A549 (cell line): ENCODE data around the gene CC2D2A. TPM values are rescaled to one million over a fixed set of nuclear protein-coding genes. Genes with fewer than 3 reads are reported as not detected.

Source experiments
- ATAC-seq, 2 experiments: fragments of 200-7000 bp in 1 of 2; fragments of >200 bp in 1 of 2; cut with Nextera tagmentation in 1 of 2; cut with Tn5 transposase in 1 of 2; 3 replicates each; pipeline versions ENCODE4 v1.8.0 to v1.9.1; 2018 to 2020; ENCODE audit warnings: mild to moderate bottlenecking in 1 of 2, moderate library complexity in 1 of 2
- CTCF ChIA-PET: fragments of 300-600 bp; sonication (Branson Sonifier 250); formaldehyde crosslinking; extraction: SDS; loops from one replicate; lab custom pipeline; 2021; ENCODE audit warnings: antibody characterized with exemption, inconsistent platforms; lab: Yijun Ruan, JAX
- POLR2A ChIA-PET: fragments of 350-600 bp; formaldehyde crosslinking; extraction: SDS; loops from one replicate; lab custom pipeline; 2021; ENCODE audit warnings: antibody characterized with exemption, inconsistent platforms; lab: Yijun Ruan, JAX
- DNase-seq, 2 experiments: peaks; one replicate each; pipeline versions ENCODE4 v3.0.0 to v3.0.0-alpha.2; 2011 to 2016; ENCODE audit warnings: low read depth in 1 of 2, low spot score in 1 of 2
- FAIRE-seq: peaks from 2 replicates; lab custom pipeline; 2011; peaks lifted over from hg19 to GRCh38; lab: Jason Lieb, UNC
- H3K27ac ChIP-seq, 2 experiments: fragments of >200 bp; sonication (Bioruptor Twin); formaldehyde crosslinking; 3 replicates each; pipeline ENCODE4 v1.5.1; 2016 to 2017
- H3K4me1 ChIP-seq: fragments of >200 bp; sonication (Bioruptor Twin); formaldehyde crosslinking; 3 replicates; pipeline ENCODE4 v1.6.1; 2016
- H3K4me2 ChIP-seq: fragments of >200 bp; sonication (Bioruptor Twin); formaldehyde crosslinking; 3 replicates; pipeline ENCODE4 v1.6.1; 2016
- H3K4me3 ChIP-seq: fragments of >200 bp; sonication (Bioruptor Twin); formaldehyde crosslinking; 3 replicates; pipeline ENCODE4 v1.5.1; 2016
- H3K9me3 ChIP-seq: fragments of >200 bp; sonication (Bioruptor Twin); formaldehyde crosslinking; 3 replicates; pipeline ENCODE4 v1.6.1; 2016
- HOXB5 ChIP-seq: fragments of 250-450 bp; sonication (Bioruptor Pico); IDR thresholded peaks from 2 replicates; pipeline ENCODE4 v1.5.0; 2020; ENCODE audit warnings: mild to moderate bottlenecking, moderate library complexity
- JUNB ChIP-seq: fragments of >200 bp; sonication (Bioruptor Twin); formaldehyde crosslinking; IDR thresholded peaks from 2 replicates; pipeline ENCODE4 v1.6.1; 2016
- MYC ChIP-seq: IDR thresholded peaks from 2 replicates; pipeline ENCODE4 v1.6.1; 2012; ENCODE audit warnings: mild to moderate bottlenecking, inconsistent platforms, low read length, improper control_type of control experiment, borderline replicate concordance
- RAD21 ChIP-seq, 2 experiments: fragments of >200 bp in 1 of 2; sonication (Bioruptor Twin) in 1 of 2; formaldehyde crosslinking in 1 of 2; IDR thresholded peaks in 1 of 2; conservative IDR thresholded peaks in 1 of 2; 2 replicates in 1 of 2; 3 replicates in 1 of 2; pipeline ENCODE4 v1.6.1; 2012 to 2018; ENCODE audit warnings: inconsistent platforms in 1 of 2
- SMC3 ChIP-seq: fragments of >200 bp; sonication (Bioruptor Twin); formaldehyde crosslinking; IDR thresholded peaks from 3 replicates; pipeline ENCODE4 v1.6.1; 2018; ENCODE audit warnings: inconsistent platforms
- ZFP36 ChIP-seq: fragments of 450-650 bp; IDR thresholded peaks from 2 replicates; pipeline ENCODE4 v1.6.1; 2014; ENCODE audit warnings: borderline replicate concordance; ENCODE audit not compliant: partially characterized antibody
- WGBS: methylation state at CpG from one replicate; pipeline ENCODE4 v1.1.6; 2017; ENCODE audit errors: missing lambda C conversion rate; 5-methylcytosine and 5-hydroxymethylcytosine counted together
- polyA plus RNA-seq, 4 experiments: library from polyadenylated mRNA; depleted of rRNA in 3 of 4; stranded (reverse); fragments of >200 nt; fragmentation: RNase III in 1 of 4; extraction: RNeasy Plus Mini Kit Qiagen cat#74134 plus additional on column Dnase treatment in 1 of 4; gene quantifications; 2 replicates in 3 of 4; 3 replicates in 1 of 4; pipeline ENCODE4 v1.2.3, GENCODE V29; 2011 to 2017
- small RNA-seq, 6 experiments: library from RNA; depleted of rRNA; stranded (forward); fragments of <200 nt; gene quantifications; one replicate each; pipeline ENCODE3, GENCODE V24; 2012
- TF ChIP-seq, protein P1 (sequence below): fragments of >200 bp; sonication (Bioruptor Twin); formaldehyde crosslinking; IDR thresholded peaks from 3 replicates; pipeline ENCODE4 v1.5.1; 2016
- TF ChIP-seq, protein P2 (sequence below): IDR thresholded peaks from 2 replicates; pipeline ENCODE4 v1.6.1; 2012

Gene CC2D2A
- polyA plus RNA-seq, 2 of the 4 experiments (the other 2 are of a cell fraction): 10.7 to 18.8 TPM

- TF ChIP-seq JUNB: no peak
- TF ChIP-seq, all 56 proteins: peak for 0
Observed at GRCh38 chr4:15648600-15648999, 178.9 kb downstream of the CC2D2A start (continued).

DNA sequence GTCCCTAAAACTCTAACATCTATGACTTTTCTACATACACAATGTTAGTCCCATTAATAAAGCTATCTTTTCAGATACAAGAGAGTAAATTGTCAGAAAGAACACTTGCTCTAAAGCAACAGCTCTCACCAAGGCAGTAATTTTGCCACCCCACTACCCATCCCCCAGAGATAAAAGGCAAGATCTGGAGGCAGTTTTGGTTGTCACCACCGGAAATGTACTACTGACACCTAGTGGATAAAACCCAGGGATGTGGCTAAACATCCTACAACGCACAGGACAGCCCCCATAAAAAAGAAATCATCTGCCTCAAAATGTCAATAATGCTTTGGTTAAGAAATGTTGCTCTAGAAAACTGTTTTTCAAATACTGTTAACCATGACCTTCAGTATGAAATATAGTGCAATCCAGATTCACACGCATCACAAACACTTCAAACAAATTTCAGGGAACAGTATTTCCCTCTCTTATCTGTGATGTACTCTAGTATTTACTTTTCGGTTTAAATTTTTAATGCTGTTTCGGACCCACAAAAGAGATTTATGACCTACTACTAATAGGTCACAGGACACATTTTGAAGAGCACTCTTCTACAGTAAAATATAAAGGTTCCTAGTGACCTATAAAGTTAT is 180.3 kb downstream of the CC2D2A start:
- Histone ChIP-seq H3K9me3 (no peaks in the 10 kb centered on the region), H3K27ac (peak overlapping the region in 1 of 2 experiments; percentile 50; a peak in 1 of 6 replicates), H3K4me2 (peak overlapping the region; percentile 37), H3K4me3 (no peak overlapping the region), H3K4me1 (peaks cover 29% of the 10 kb centered on the region; the same call in 2 of the 3 replicates)
- 13% methylated on average over 5 of the region's 5 CpGs for WGBS
- no peak for FAIRE-seq
- TF ChIP-seq, protein P1, sequence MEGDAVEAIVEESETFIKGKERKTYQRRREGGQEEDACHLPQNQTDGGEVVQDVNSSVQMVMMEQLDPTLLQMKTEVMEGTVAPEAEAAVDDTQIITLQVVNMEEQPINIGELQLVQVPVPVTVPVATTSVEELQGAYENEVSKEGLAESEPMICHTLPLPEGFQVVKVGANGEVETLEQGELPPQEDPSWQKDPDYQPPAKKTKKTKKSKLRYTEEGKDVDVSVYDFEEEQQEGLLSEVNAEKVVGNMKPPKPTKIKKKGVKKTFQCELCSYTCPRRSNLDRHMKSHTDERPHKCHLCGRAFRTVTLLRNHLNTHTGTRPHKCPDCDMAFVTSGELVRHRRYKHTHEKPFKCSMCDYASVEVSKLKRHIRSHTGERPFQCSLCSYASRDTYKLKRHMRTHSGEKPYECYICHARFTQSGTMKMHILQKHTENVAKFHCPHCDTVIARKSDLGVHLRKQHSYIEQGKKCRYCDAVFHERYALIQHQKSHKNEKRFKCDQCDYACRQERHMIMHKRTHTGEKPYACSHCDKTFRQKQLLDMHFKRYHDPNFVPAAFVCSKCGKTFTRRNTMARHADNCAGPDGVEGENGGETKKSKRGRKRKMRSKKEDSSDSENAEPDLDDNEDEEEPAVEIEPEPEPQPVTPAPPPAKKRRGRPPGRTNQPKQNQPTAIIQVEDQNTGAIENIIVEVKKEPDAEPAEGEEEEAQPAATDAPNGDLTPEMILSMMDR: peak; percentile 69
- no peak for TF ChIP-seq MYC
- TF ChIP-seq HOXB5 (CRISPR knock-in tag): no peak
- TF ChIP-seq, protein P2, sequence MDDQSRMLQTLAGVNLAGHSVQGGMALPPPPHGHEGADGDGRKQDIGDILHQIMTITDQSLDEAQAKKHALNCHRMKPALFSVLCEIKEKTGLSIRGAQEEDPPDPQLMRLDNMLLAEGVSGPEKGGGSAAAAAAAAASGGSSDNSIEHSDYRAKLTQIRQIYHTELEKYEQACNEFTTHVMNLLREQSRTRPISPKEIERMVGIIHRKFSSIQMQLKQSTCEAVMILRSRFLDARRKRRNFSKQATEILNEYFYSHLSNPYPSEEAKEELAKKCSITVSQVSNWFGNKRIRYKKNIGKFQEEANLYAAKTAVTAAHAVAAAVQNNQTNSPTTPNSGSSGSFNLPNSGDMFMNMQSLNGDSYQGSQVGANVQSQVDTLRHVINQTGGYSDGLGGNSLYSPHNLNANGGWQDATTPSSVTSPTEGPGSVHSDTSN: no peak
- TF ChIP-seq ZFP36: no peak
- TF ChIP-seq SMC3: peak; percentile 56
- TF ChIP-seq RAD21 (conservative IDR thresholded peaks at IDR 0.05 in 1 of 2, IDR thresholded peaks at IDR 0.05 in 1 of 2): peak; percentile 64 to 66
- peak; percentile 58 to 72; a peak in 3 of 6 replicates for ATAC-seq
- ChIA-PET CTCF (interaction anchor here (0.7 to 2.9 kb wide), 7 partner anchors 9 to 1291 kb away, joined by 3 to 16 read pairs (median 3); no protein-coding TSS in a partner anchor), POLR2A (no interaction called here)
- DNase-seq: peak; percentile 33 to 65

Small RNA genes lying within 50 kb of the gene (small RNA-seq; reads per million reads assigned to genes)
- 0 reads per million in 6 experiments for gene AC007016.1

Other genes starting within 250 kb of the CC2D2A start
- gene C1QTNF7, start 41.8 kb upstream of the CC2D2A start, polyA plus RNA-seq (2011; rRNA removed): not detected in 2 replicates
- gene C1QTNF7, start 41.8 kb upstream of the CC2D2A start, polyA plus RNA-seq (2017; fragmentation: RNase III; extraction: RNeasy Plus Mini Kit Qiagen cat#74134 plus additional on column Dnase treatment): not detected in 3 replicates
- gene FBXL5, start 185.5 kb downstream of the CC2D2A start, polyA plus RNA-seq (2011; rRNA removed): 33.0 and 45.4 TPM in 2 replicates
- gene FBXL5, start 185.5 kb downstream of the CC2D2A start, polyA plus RNA-seq (2017; fragmentation: RNase III; extraction: RNeasy Plus Mini Kit Qiagen cat#74134 plus additional on column Dnase treatment): 44.2 to 46.7 TPM (median 44.2 TPM) in 3 replicates
- gene FAM200B, start 211.9 kb downstream of the CC2D2A start, polyA plus RNA-seq (2011; rRNA removed): 32.7 and 40.8 TPM in 2 replicates
- 40.9 to 41.9 TPM (median 41.6 TPM) in 3 replicates for gene FAM200B, start 211.9 kb downstream of the CC2D2A start, polyA plus RNA-seq (2017; fragmentation: RNase III; extraction: RNeasy Plus Mini Kit Qiagen cat#74134 plus additional on column Dnase treatment)
- gene BST1, start 233.2 kb downstream of the CC2D2A start, polyA plus RNA-seq (2011; rRNA removed): 11.7 and 13.6 TPM in 2 replicates
- 16.0 to 18.3 TPM (median 16.4 TPM) in 3 replicates for gene BST1, start 233.2 kb downstream of the CC2D2A start, polyA plus RNA-seq (2017; fragmentation: RNase III; extraction: RNeasy Plus Mini Kit Qiagen cat#74134 plus additional on column Dnase treatment)